ENCODE data around the gene APOE.
"Not testable (repeated sequence)": the region's sequence is repeated elsewhere in the genome, so short reads cannot be mapped to it uniquely, and the experiment has no call there.

Gene APOE

GRCh38 chr19:44882619-44883397 is 22.8 kb upstream of the APOE start:
- DNase-seq (ENCODE audit: low read depth, low spot score); H3K27ac ChIP-seq: not testable (repeated sequence)

GRCh38 chr19:44883922-44884321 is 21.7 kb upstream of the APOE start:
- DNase-seq (ENCODE audit: low read depth, low spot score) = no peak
- H3K27ac ChIP-seq = no peak overlapping the region

GRCh38 chr19:44884566-44884965 is 21.0 kb upstream of the APOE start:
- no peak for DNase-seq (ENCODE audit: low read depth, low spot score)

GRCh38 chr19:44886141-44886540 is 19.5 kb upstream of the APOE start:
- no peak overlapping the region for H3K27ac ChIP-seq
- no peak for DNase-seq (ENCODE audit: low read depth, low spot score)

More at GRCh38 chr19:44884566-44884965, 21.0 kb upstream of the APOE start:
- no peak overlapping the region for H3K27ac ChIP-seq

GRCh38 chr19:44887648-44888047 is 17.9 kb upstream of the APOE start:
- H3K27ac ChIP-seq = no peak overlapping the region
- no peak for DNase-seq (ENCODE audit: low read depth, low spot score)

- not testable (repeated sequence) for DNase-seq (ENCODE audit: low read depth, low spot score); H3K27ac ChIP-seq
These were observed 17.3 kb upstream of the APOE start for GRCh38 chr19:44888335-44888734.

- no peak for DNase-seq (ENCODE audit: low read depth, low spot score)
- peak overlapping the region; percentile 91 for H3K27ac ChIP-seq
These were observed 15.7 kb upstream of the APOE start for GRCh38 chr19:44889830-44890365.

- H3K27ac ChIP-seq = peak overlapping the region; percentile 91
- peak; percentile 99 for DNase-seq (ENCODE audit: low read depth, low spot score)
These were observed 15.1 kb upstream of the APOE start for GRCh38 chr19:44890366-44891015.

- DNase-seq (ENCODE audit: low read depth, low spot score) = no peak
- H3K27ac ChIP-seq = peak within 1 kb of the TSS; percentile 91
These were observed 14.3 kb upstream of the APOE start, which contains the start of gene TOMM40 for GRCh38 chr19:44891016-44891882. TOMM40 (plus strand) TSS chr19:44891254; CDS start chr19:44891416, 162 bp downstream.

GRCh38 chr19:44892932-44893331 is 12.7 kb upstream of the APOE start:
- DNase-seq (ENCODE audit: low read depth, low spot score) = no peak
- H3K27ac ChIP-seq = no peak overlapping the region

GRCh38 chr19:44893332-44894051 is 12.1 kb upstream of the APOE start:
- no peak overlapping the region for H3K27ac ChIP-seq
- DNase-seq (ENCODE audit: low read depth, low spot score) = no peak

GRCh38 chr19:44894052-44894400 is 11.6 kb upstream of the APOE start:
- DNase-seq (ENCODE audit: low read depth, low spot score) = no peak
- H3K27ac ChIP-seq = no peak overlapping the region

GRCh38 chr19:44894946-44895345 is 10.7 kb upstream of the APOE start:
- no peak overlapping the region for H3K27ac ChIP-seq

GRCh38 chr19:44897835-44898234 is 7.8 kb upstream of the APOE start:
- H3K27ac ChIP-seq = no peak overlapping the region
- no peak for DNase-seq (ENCODE audit: low read depth, low spot score)

More at GRCh38 chr19:44894946-44895345, 10.7 kb upstream of the APOE start:
- DNase-seq (ENCODE audit: low read depth, low spot score) = no peak

- H3K27ac ChIP-seq = no peak overlapping the region
These were observed 5.0 kb upstream of the APOE start for GRCh38 chr19:44900328-44901244.

GRCh38 chr19:44903216-44903601 is 2.4 kb upstream of the APOE start:
- no peak for DNase-seq (ENCODE audit: low read depth, low spot score)
- no peak overlapping the region for H3K27ac ChIP-seq

More at GRCh38 chr19:44900328-44901244, 5.0 kb upstream of the APOE start:
- DNase-seq (ENCODE audit: low read depth, low spot score) = no peak

- no peak for DNase-seq (ENCODE audit: low read depth, low spot score)
- no peak overlapping the region for H3K27ac ChIP-seq
These were observed 1.8 kb upstream of the APOE start for GRCh38 chr19:44903602-44904425.

- DNase-seq (ENCODE audit: low read depth, low spot score) = no peak
- H3K27ac ChIP-seq = no peak overlapping the region
These were observed 1.1 kb upstream of the APOE start for GRCh38 chr19:44904426-44904994.

Measured in epithelial cell of prostate (primary cell).